GM12872 (cell line): ENCODE results near the gene FAM110C.

Experiments used
- TF ChIP-seq, protein P1 (sequence below): IDR thresholded peaks from 3 replicates; pipeline ENCODE4 v1.5.1; 2011; ENCODE audit warnings: low read depth, mild to moderate bottlenecking, low read length, moderate library complexity; ENCODE audit not compliant: insufficient read depth

FAM110C gene

GRCh38 chr2:47346-47725 lies 1.0 kb upstream of the FAM110C start:
- TF ChIP-seq, protein P1, sequence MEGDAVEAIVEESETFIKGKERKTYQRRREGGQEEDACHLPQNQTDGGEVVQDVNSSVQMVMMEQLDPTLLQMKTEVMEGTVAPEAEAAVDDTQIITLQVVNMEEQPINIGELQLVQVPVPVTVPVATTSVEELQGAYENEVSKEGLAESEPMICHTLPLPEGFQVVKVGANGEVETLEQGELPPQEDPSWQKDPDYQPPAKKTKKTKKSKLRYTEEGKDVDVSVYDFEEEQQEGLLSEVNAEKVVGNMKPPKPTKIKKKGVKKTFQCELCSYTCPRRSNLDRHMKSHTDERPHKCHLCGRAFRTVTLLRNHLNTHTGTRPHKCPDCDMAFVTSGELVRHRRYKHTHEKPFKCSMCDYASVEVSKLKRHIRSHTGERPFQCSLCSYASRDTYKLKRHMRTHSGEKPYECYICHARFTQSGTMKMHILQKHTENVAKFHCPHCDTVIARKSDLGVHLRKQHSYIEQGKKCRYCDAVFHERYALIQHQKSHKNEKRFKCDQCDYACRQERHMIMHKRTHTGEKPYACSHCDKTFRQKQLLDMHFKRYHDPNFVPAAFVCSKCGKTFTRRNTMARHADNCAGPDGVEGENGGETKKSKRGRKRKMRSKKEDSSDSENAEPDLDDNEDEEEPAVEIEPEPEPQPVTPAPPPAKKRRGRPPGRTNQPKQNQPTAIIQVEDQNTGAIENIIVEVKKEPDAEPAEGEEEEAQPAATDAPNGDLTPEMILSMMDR = no peak

- TF ChIP-seq, protein P1 = no peak
These were observed 204 bp downstream of the FAM110C start for GRCh38 chr2:46131-46470.

DNA sequence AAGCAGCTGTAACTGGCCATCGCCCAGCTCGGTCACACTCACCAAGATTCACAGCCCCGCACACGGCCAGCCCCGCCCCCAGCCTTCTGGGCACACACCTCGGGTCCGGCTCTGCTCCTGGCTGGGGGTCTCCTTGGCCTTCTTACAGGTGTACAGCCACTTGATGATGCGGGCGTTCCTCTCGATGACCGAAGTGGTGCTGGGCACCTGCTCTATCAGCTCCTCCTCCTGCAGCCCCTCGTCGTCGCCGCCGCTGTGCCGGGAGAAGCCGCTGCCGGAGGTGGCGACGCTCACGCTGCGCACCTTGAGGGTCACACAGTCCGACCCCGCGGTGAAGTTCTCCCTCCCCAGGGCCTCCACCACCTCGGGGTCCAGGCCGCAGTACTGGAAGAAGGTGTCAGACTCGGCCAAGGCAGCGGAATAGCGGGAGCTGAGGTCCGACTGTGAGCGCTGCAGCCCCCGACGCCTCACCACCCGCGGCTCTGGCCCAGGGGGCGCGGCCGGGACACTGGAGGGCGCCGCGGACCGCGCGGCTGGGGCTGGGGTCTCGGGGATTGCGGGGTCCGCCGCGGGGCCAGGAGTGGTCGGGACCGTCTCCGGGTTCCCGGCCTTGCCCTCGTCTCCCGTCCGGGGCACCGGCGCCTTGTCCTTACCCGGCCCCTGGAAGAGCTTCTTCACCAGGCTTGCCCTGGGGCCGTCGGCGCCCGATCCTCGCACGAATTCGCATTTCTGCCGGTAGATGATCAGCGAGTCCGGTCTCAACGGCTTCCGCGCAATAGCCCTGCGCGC lies 769 bp downstream of the FAM110C start:
- TF ChIP-seq, protein P1 = no peak

DNA sequence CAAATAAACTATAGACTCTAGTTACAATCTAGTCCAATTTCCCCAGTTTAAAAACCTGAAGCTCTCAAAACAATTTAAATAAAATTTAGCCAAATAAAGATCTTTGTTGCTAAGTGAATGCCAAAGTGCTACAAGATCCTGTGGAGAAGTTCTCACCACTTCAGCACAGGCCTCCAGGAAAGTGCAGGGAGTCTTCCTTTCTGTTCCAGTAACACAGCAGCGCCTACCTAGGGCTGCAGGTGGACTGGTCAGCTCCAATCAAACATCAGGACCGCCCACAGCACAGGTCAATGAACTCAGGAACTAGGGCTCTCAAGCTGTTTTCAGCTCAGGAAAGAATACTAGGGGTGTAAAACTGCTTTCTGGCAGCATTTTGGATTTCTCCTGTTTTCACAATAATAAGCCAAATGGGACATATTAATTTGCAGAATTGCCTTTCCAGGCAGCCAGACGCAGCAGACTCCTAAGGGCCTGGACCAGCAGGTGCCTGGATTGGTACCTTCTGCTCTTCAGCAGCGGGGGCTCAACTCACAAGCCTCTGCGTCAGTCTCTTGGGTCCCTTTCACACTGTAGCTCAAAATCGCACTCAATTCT lies 1.5 kb downstream of the FAM110C start:
- TF ChIP-seq, protein P1 = no peak

DNA sequence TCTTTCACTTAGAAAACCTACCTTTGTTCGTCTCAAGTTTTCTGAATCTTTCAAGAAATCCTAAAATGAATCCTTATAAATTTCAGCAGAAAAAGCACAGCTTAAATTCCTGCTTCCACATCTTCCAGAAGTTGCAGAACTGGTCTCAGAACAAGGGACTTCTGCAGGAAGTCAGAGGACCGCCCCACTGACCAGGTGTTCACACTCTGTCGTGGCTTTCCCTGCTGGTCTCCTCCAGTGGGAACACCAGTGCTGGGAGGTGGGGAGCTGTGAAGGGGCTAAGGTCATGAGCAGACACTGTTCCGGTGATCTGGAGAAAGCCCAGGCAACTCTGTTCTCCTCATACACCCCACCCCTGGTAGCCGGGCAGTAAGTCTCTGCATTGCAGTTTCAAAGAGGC lies 3.5 kb downstream of the FAM110C start:
- TF ChIP-seq, protein P1 = no peak

DNA sequence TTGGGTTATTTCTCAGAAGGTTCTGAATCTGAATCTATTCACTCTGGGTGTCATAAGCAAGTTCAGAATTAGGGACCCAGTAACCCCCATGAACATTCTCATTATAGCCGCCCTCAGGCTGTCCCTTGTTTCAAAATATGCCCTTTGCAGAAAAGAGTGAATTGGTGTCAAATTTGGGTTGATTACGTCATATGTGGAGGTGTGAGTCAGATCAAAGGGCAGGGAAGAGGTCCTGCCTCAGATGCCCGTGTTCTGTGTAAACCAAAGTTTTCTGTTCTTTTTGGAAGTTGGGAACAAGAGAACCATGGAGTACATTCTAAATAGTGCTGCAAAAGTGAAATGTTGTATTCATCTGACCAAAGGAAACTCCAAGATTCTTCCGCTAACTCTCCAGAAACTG lies 5.8 kb downstream of the FAM110C start:
- TF ChIP-seq, protein P1 = no peak

GRCh38 chr2:38155-38554 lies 8.2 kb downstream of the FAM110C start:
- TF ChIP-seq, protein P1 = no peak
